Right atrium auricular region (tissue), 2 donors: ENCODE data around the gene TINAG. TPM values are rescaled to one million over a fixed set of nuclear protein-coding genes. Genes with fewer than 3 reads are reported as not detected.
"Not testable (repeated sequence)": the region's sequence is repeated elsewhere in the genome, so short reads cannot be mapped to it uniquely, and the experiment has no call there.

Source experiments
- DNase-seq: peaks from one replicate; pipeline ENCODE4 v3.0.0-alpha.2; 2019; ENCODE audit warnings: low spot score
- H3K27ac ChIP-seq, 2 donors: fragments of 200-600 bp; sonication (generic); 1 replicate in 1 of 2; 2 replicates in 1 of 2; pipeline ENCODE4 v1.5.1; 2016 to 2019
- H3K27me3 ChIP-seq, 2 donors: fragments of 200-600 bp; sonication (generic); one replicate each; pipeline versions ENCODE4 v1.5.1 to v1.6.0; 2017 to 2019
- H3K36me3 ChIP-seq: fragments of 200-600 bp; sonication (generic); one replicate; pipeline ENCODE4 v1.5.1; 2016
- H3K4me1 ChIP-seq, 2 donors: fragments of 200-600 bp; sonication (generic); one replicate each; pipeline versions ENCODE4 v1.5.1 to v1.6.0; 2017 to 2019
- H3K4me3 ChIP-seq, 2 donors: fragments of 200-600 bp; sonication (generic); 1 replicate in 1 of 2; 2 replicates in 1 of 2; pipeline ENCODE4 v1.5.1; 2017 to 2019; ENCODE audit warnings: mild to moderate bottlenecking in 1 of 2, moderate library complexity in 1 of 2
- H3K9me3 ChIP-seq, 2 donors: fragments of 200-600 bp; sonication (generic); one replicate each; pipeline ENCODE4 v1.5.1; 2019
- CTCF ChIP-seq, 2 donors: fragments of 200-600 bp; sonication (generic); IDR thresholded peaks; one replicate each; pipeline ENCODE4 v1.5.1; 2019; ENCODE audit warnings: antibody characterized with exemption in 2 of 2
- total RNA-seq, 2 donors: library from RNA; depleted of rRNA; stranded (reverse); fragments of >200 nt; gene quantifications; one replicate each; pipeline ENCODE4 v1.1.0, GENCODE V29; 2016

The TINAG gene
- total RNA-seq, 2 donors from 2014 or later = 0.51 TPM; not detected in 1

GRCh38 chr6:54308986-54309315, 710 bp downstream of the TINAG start:
- DNase-seq = no peak
- Histone ChIP-seq H3K4me1 (no peaks in the 10 kb centered on the region), H3K36me3 (no peaks in the 10 kb centered on the region), H3K27ac (no peak overlapping the region), H3K4me3 (no peak overlapping the region), H3K27me3 (no peaks in the 10 kb centered on the region), H3K9me3 (no peaks in the 10 kb centered on the region)
- TF ChIP-seq CTCF (IDR thresholded peaks at IDR 0.05) = no peak

GRCh38 chr6:54310377-54311152, 2.3 kb downstream of the TINAG start:
- no peak for DNase-seq
- no peaks in the 10 kb centered on the region for H3K4me1 ChIP-seq
- no peaks in the 10 kb centered on the region for H3K9me3 ChIP-seq
- H3K27ac ChIP-seq = no peak overlapping the region
- no peaks in the 10 kb centered on the region for H3K36me3 ChIP-seq
- TF ChIP-seq CTCF (IDR thresholded peaks at IDR 0.05) = no peak
- H3K27me3 ChIP-seq = no peaks in the 10 kb centered on the region
- H3K4me3 ChIP-seq = no peak overlapping the region

GRCh38 chr6:54315656-54316055, 7.4 kb downstream of the TINAG start:
- Histone ChIP-seq H3K4me3 (no peak overlapping the region), H3K36me3 (no peaks in the 10 kb centered on the region), H3K4me1 (no peaks in the 10 kb centered on the region), H3K27me3 (no peaks in the 10 kb centered on the region), H3K9me3 (no peaks in the 10 kb centered on the region), H3K27ac (no peak overlapping the region)
- no peak for TF ChIP-seq CTCF (IDR thresholded peaks at IDR 0.05)
- DNase-seq = no peak

- Histone ChIP-seq H3K9me3 (no peaks in the 10 kb centered on the region), H3K4me3 (no peak overlapping the region), H3K27me3 (no peaks in the 10 kb centered on the region), H3K36me3 (no peaks in the 10 kb centered on the region), H3K27ac (no peak overlapping the region), H3K4me1 (no peaks in the 10 kb centered on the region)
- DNase-seq = no peak
- TF ChIP-seq CTCF (IDR thresholded peaks at IDR 0.05) = no peak
Measured at GRCh38 chr6:54320871-54321270, 12.6 kb downstream of the TINAG start.

GRCh38 chr6:54327631-54328030, 19.4 kb downstream of the TINAG start:
- no peaks in the 10 kb centered on the region for H3K36me3 ChIP-seq

GRCh38 chr6:54331571-54331970, 23.3 kb downstream of the TINAG start:
- H3K4me3 ChIP-seq, H3K4me1 ChIP-seq, DNase-seq, H3K27me3 ChIP-seq, H3K36me3 ChIP-seq, H3K27ac ChIP-seq: not testable (repeated sequence)
- H3K9me3 ChIP-seq = peaks cover 0 to 25% of the 10 kb centered on the region in 2 donors

More at GRCh38 chr6:54327631-54328030, 19.4 kb downstream of the TINAG start:
- TF ChIP-seq CTCF (IDR thresholded peaks at IDR 0.05) = no peak
- H3K4me3 ChIP-seq = no peak overlapping the region
- no peak overlapping the region for H3K27ac ChIP-seq
- no peaks in the 10 kb centered on the region for H3K4me1 ChIP-seq
- no peaks in the 10 kb centered on the region for H3K27me3 ChIP-seq
- no peak for DNase-seq
- H3K9me3 ChIP-seq = peaks cover 0 to 25% of the 10 kb centered on the region in 2 donors
